ENCODE data around the gene SAMM50. TPM values are rescaled to one million over a fixed set of nuclear protein-coding genes. Genes with fewer than 3 reads are reported as not detected.

The SAMM50 gene
- total and polyA plus RNA-seq, 10 donors = 17.8 to 35.5 (median 28.0) TPM

DNA sequence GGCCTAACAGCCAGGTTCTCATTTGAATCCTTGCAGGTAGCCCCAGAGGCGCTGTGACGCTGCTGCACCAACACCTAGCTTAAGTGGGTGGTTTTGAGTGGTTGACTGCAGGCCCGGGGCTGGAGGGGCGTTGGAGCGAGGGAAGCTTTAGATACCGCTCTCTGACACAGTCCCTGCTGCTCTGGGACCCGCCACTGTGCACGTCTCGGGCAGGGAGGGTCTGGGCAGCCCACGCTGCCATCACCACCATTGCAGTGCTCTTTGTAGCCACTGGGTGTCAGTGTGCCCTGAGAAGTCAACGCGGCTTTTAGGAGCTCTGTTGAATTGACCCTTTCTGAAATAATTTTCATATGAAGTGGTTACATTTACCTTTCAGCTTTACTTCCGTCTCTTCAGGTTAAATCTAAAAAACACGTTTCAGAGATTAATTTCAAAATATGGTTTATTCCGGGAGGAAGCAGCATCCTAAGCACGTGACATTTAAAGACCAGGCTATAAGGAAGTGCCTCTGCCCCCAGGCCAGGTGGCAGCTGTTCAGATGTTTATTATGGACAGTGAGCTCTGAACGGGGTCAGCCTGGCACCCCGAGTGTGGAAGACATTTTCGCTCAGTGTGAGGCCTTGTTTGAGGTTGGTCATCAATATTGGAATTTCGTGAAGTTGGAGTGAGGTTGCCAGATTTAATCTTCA, 38.0 kb downstream of the SAMM50 start:
- peak; percentile 85 for DNase-seq
- Histone ChIP-seq H3K36me3 (peaks cover 4 to 95% (median 59%) of the 10 kb centered on the region in 6 donors), H3K4me1 (peaks cover 14 to 49% (median 29%) of the 10 kb centered on the region in 6 donors), H3K9me3 (no peaks in the 10 kb centered on the region), H3K27ac (no peak overlapping the region), H3K27me3 (replicated peaks in 1 of 7) (no peaks in the 10 kb centered on the region), H3K4me3 (no peak overlapping the region)
- 28 to 33% (median 31%) methylated on average over 13 to 20 of the region's 20 CpGs for WGBS, 5 donors
- TF ChIP-seq POLR2AphosphoS5 (IDR thresholded peaks at IDR 0.05) = peak; percentile 41 to 53 (median 50)
- no peak for TF ChIP-seq POLR2A (IDR thresholded peaks at IDR 0.05)
- TF ChIP-seq, protein P1, sequence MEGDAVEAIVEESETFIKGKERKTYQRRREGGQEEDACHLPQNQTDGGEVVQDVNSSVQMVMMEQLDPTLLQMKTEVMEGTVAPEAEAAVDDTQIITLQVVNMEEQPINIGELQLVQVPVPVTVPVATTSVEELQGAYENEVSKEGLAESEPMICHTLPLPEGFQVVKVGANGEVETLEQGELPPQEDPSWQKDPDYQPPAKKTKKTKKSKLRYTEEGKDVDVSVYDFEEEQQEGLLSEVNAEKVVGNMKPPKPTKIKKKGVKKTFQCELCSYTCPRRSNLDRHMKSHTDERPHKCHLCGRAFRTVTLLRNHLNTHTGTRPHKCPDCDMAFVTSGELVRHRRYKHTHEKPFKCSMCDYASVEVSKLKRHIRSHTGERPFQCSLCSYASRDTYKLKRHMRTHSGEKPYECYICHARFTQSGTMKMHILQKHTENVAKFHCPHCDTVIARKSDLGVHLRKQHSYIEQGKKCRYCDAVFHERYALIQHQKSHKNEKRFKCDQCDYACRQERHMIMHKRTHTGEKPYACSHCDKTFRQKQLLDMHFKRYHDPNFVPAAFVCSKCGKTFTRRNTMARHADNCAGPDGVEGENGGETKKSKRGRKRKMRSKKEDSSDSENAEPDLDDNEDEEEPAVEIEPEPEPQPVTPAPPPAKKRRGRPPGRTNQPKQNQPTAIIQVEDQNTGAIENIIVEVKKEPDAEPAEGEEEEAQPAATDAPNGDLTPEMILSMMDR (IDR thresholded peaks at IDR 0.05 in 8 of 11, conservative IDR thresholded peaks at IDR 0.05 in 3 of 11) = peak; percentile 83 to 98 (median 96)
- intact Hi-C loops (cut with DNase I; ENCODE audit: low total_unique reads) = loop anchor here (2.0 to 5.0 kb wide), 3 partner anchors 94 to 632 kb away; no protein-coding TSS in a partner anchor

DNA sequence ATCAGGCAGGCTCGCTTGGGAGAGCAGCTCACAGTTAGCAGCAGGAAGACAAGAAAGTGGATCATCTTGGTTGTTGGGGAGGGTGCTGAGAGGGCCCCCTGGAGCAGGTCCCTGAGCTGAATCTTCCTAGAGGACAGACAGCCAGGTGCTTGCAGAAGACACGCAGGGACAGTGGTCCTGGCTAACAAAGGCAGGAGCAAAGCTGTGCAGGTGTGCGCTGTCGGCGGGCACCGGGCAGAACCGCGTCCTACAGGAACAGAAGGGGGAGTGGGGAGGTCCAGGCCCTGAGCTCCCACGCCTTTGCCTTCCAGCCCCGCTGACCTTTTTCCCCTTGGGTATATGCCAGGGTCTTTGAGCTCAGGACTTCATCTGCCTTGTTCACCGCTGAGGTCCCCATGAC, 38.8 kb downstream of the SAMM50 start:
- intact Hi-C loops (cut with DNase I; ENCODE audit: low total_unique reads) = loop anchor here (5.0 kb wide), 2 partner anchors 93 to 573 kb away; no protein-coding TSS in a partner anchor
- Histone ChIP-seq H3K4me1 (peaks cover 14 to 49% (median 29%) of the 10 kb centered on the region in 6 donors), H3K36me3 (peaks cover 3 to 95% (median 56%) of the 10 kb centered on the region in 6 donors), H3K4me3 (no peak overlapping the region), H3K9me3 (no peaks in the 10 kb centered on the region), H3K27me3 (replicated peaks in 1 of 7) (no peaks in the 10 kb centered on the region), H3K27ac (no peak overlapping the region)
- DNase-seq = peak; percentile 69
- no peak for TF ChIP-seq POLR2A (IDR thresholded peaks at IDR 0.05)
- peak in 1 of 3 donors; percentile 13 for TF ChIP-seq POLR2AphosphoS5 (IDR thresholded peaks at IDR 0.05)
- 87 to 97% (median 92%) methylated on average over 10 to 11 of the region's 11 CpGs for WGBS, 5 donors

DNA sequence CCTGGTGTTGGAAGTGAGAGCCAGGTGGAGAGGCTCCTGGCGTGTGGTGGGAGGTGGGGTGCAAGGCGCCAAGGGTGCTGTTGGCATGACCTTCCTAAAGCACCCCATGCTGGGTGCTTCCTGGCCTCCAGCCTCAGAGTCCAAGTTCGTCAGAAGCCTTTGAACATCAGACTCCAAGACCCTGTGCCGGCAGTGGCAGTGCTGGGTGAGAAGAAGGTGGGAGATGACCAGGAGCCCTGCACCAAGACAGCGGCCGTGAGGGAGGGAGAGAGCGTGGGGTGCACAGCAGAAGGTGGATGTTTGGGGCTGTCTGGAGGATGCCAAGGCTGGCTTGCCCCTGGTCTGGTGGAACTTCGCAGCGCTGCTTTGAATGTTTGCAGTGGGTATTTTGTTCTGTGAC, 39.2 kb downstream of the SAMM50 start:
- Histone ChIP-seq H3K4me3 (no peak overlapping the region), H3K4me1 (peaks cover 14 to 51% (median 29%) of the 10 kb centered on the region in 6 donors), H3K27me3 (replicated peaks in 1 of 7) (no peaks in the 10 kb centered on the region), H3K9me3 (no peaks in the 10 kb centered on the region), H3K36me3 (peaks cover 0 to 95% (median 53%) of the 10 kb centered on the region in 6 donors), H3K27ac (no peak overlapping the region)
- intact Hi-C loops (cut with DNase I; ENCODE audit: low total_unique reads) = loop anchor here (5.0 kb wide), 2 partner anchors 93 to 573 kb away; no protein-coding TSS in a partner anchor
- WGBS, 5 donors = 80 to 98% (median 85%) methylated on average over 5 to 9 of the region's 9 CpGs
- DNase-seq = peak; percentile 70
- no peak for TF ChIP-seq POLR2A (IDR thresholded peaks at IDR 0.05)

DNA sequence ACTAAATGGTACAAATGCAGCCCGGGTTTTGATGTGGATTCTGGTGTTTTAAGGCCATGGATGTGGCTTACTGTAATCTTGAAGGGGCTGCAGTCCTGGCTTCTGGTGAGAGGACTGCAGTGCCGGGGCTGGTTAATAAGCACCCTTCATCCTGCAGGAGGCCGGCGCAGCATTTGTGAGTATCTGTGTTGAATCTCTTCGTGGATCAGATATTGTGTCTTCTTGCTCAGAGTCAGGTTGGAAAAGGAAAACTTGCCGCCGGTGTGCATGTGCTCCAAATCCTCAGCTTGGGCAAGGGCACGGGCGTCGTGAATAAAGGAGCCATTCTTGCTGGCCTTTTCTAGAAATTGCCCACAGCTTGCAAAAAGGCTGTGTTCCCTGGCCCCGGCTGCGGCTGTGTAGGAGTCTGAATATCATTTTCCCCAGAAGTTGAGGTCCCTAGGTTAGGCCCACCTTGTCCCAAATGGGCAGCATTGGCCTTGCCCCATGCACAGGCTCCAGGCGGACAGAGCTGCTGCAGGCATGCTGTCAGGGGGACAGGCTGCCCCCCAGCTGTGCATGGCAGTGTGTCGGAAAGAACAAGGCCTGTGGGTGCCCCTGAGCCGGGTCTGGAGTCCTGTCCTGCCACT, 39.9 kb downstream of the SAMM50 start:
- Histone ChIP-seq H3K27me3 (replicated peaks in 1 of 7) (no peaks in the 10 kb centered on the region), H3K36me3 (peaks cover 0 to 92% (median 45%) of the 10 kb centered on the region in 6 donors), H3K4me3 (peak overlapping the region in 3 of 8 donors; percentile 40 to 70 (median 43)), H3K9me3 (no peaks in the 10 kb centered on the region), H3K4me1 (peaks cover 14 to 56% (median 29%) of the 10 kb centered on the region in 6 donors), H3K27ac (peak overlapping the region in 5 of 8 donors; percentile 63 to 84 (median 81))
- WGBS, 5 donors = 94 to 97% (median 94%) methylated on average over 11 to 15 of the region's 15 CpGs
- intact Hi-C loops (cut with DNase I; ENCODE audit: low total_unique reads) = no loop called here
- peak; percentile 64 for DNase-seq
- TF ChIP-seq POLR2A (IDR thresholded peaks at IDR 0.05) (no peak), POLR2AphosphoS5 (IDR thresholded peaks at IDR 0.05) (no peak)
- TF ChIP-seq, protein P1 (IDR thresholded peaks at IDR 0.05 in 8 of 11, conservative IDR thresholded peaks at IDR 0.05 in 3 of 11) = no peak

DNA sequence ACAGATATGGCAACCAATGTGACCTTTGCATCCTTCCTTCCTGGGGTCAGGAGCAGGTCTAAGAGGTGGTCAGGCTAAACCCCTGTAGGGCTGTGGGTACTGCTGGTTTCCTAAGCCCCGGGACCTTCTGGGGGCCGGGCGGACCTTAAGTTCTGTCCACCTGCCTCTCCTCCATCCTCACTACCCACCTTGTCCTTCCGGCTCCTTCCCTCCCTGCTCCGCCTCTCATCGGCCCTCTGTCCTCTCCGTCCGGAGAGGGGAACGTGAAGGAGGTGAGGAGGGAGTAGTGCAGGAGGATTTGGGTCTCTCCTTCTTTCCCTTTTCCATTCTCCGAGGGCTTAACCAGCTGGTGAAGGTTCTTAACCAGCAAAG, 40.5 kb downstream of the SAMM50 start:
- Histone ChIP-seq H3K4me1 (peaks cover 14 to 56% (median 29%) of the 10 kb centered on the region in 6 donors), H3K9me3 (no peaks in the 10 kb centered on the region), H3K27ac (peak overlapping the region; percentile 47 to 84 (median 70)), H3K27me3 (replicated peaks in 1 of 7) (no peaks in the 10 kb centered on the region), H3K36me3 (peaks cover 0 to 86% (median 39%) of the 10 kb centered on the region in 6 donors), H3K4me3 (peak overlapping the region; percentile 12 to 70 (median 39))
- no peak for DNase-seq
- TF ChIP-seq POLR2A (IDR thresholded peaks at IDR 0.05) (no peak), POLR2AphosphoS5 (IDR thresholded peaks at IDR 0.05) (no peak)
- TF ChIP-seq, protein P1 (IDR thresholded peaks at IDR 0.05 in 8 of 11, conservative IDR thresholded peaks at IDR 0.05 in 3 of 11) = no peak
- intact Hi-C loops (cut with DNase I; ENCODE audit: low total_unique reads) = no loop called here
- WGBS, 5 donors = 25 to 35% (median 28%) methylated on average over 10 of the region's 10 CpGs
